Gastroesophageal sphincter (tissue), 3 donors: ENCODE results near the gene CFAP69.

Experiments
- EP300 ChIP-seq: sonication (generic); formaldehyde crosslinking; IDR thresholded peaks from one replicate; pipeline ENCODE4 v1.6.1; 2017; ENCODE audit warnings: antibody characterized with exemption, mild to moderate bottlenecking
- POLR2A ChIP-seq, 2 donors: fragments of 450-650 bp; IDR thresholded peaks; one replicate each; pipeline ENCODE4 v1.6.1; 2017; ENCODE audit warnings: antibody characterized with exemption in 2 of 2, mild to moderate bottlenecking in 2 of 2, moderate library complexity in 1 of 2
- POLR2AphosphoS5 ChIP-seq: sonication (generic); formaldehyde crosslinking; IDR thresholded peaks from one replicate; pipeline ENCODE4 v1.6.1; 2017; ENCODE audit warnings: antibody characterized with exemption
- TF ChIP-seq, protein P1 (sequence below), 4 experiments: fragments of 200-600 bp in 2 of 4; fragments of 450-650 bp in 2 of 4; sonication (generic) in 1 of 4; IDR thresholded peaks; one replicate each; pipeline ENCODE4 v1.5.1; 2017 to 2019; ENCODE audit warnings: antibody characterized with exemption in 4 of 4, mild to moderate bottlenecking in 2 of 4, moderate library complexity in 2 of 4

DNA sequence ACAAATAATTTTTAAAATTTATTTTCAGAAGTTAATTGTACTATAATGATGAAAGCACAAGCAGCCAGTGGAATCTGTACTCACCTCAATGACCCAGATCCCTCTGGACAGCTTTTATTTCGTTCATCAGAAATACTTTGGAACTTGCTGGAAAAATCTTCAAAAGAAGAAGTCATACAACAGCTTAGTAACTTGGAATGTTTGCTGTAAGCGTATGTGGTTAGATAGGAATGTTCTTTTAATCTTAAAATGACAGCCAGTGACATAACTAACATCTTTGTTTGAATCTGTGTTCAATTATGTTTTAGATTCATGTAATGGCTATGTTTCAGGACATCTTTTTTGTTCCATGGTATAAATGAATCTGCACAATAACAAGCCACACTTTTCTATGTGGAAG lies 26.8 kb downstream of the CFAP69 start:
- TF ChIP-seq, protein P1, sequence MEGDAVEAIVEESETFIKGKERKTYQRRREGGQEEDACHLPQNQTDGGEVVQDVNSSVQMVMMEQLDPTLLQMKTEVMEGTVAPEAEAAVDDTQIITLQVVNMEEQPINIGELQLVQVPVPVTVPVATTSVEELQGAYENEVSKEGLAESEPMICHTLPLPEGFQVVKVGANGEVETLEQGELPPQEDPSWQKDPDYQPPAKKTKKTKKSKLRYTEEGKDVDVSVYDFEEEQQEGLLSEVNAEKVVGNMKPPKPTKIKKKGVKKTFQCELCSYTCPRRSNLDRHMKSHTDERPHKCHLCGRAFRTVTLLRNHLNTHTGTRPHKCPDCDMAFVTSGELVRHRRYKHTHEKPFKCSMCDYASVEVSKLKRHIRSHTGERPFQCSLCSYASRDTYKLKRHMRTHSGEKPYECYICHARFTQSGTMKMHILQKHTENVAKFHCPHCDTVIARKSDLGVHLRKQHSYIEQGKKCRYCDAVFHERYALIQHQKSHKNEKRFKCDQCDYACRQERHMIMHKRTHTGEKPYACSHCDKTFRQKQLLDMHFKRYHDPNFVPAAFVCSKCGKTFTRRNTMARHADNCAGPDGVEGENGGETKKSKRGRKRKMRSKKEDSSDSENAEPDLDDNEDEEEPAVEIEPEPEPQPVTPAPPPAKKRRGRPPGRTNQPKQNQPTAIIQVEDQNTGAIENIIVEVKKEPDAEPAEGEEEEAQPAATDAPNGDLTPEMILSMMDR (IDR thresholded peaks at IDR 0.05), result no peak
- no peak for TF ChIP-seq EP300
- no peak for TF ChIP-seq POLR2AphosphoS5
- TF ChIP-seq POLR2A (IDR thresholded peaks at IDR 0.05), result no peak
